ENCODE results near the gene HOXD10.
A peak's percentile ranks its signal among the peaks of the same experiment; 100 is the strongest.

HOXD10 gene

GRCh38 chr2:176114930-176115625, 1.5 kb upstream of the HOXD10 start:
- no peak for TF ChIP-seq POLR2A (IDR thresholded peaks at IDR 0.05; ENCODE audit: extremely low read depth, insufficient read length)
- TF ChIP-seq MYC (IDR thresholded peaks at IDR 0.05; ENCODE audit: low read depth, low read length), result no peak
- no peak for TF ChIP-seq MAX (IDR thresholded peaks at IDR 0.05; ENCODE audit: low read depth, low read length)
- TF ChIP-seq CTCF (IDR thresholded peaks at IDR 0.05; ENCODE audit: low read depth, low read length), result no peak
- no peak overlapping the region for H3K4me3 ChIP-seq (ENCODE audit: low read depth, low read length)
- DNase-seq (ENCODE audit: low read depth), result peak; percentile 86

GRCh38 chr2:176117162-176117822, 714 bp downstream of the HOXD10 start:
- no peak for DNase-seq (ENCODE audit: low read depth)
- H3K4me3 ChIP-seq (ENCODE audit: low read depth, low read length), result no peak overlapping the region
- TF ChIP-seq MAX (IDR thresholded peaks at IDR 0.05; ENCODE audit: low read depth, low read length) (no peak), POLR2A (IDR thresholded peaks at IDR 0.05; ENCODE audit: extremely low read depth, insufficient read length) (no peak), CTCF (IDR thresholded peaks at IDR 0.05; ENCODE audit: low read depth, low read length) (no peak), MYC (IDR thresholded peaks at IDR 0.05; ENCODE audit: low read depth, low read length) (no peak)

- TF ChIP-seq POLR2A (IDR thresholded peaks at IDR 0.05; ENCODE audit: extremely low read depth, insufficient read length), result no peak
- no peak for TF ChIP-seq CTCF (IDR thresholded peaks at IDR 0.05; ENCODE audit: low read depth, low read length)
- TF ChIP-seq MAX (IDR thresholded peaks at IDR 0.05; ENCODE audit: low read depth, low read length), result no peak
- TF ChIP-seq MYC (IDR thresholded peaks at IDR 0.05; ENCODE audit: low read depth, low read length), result no peak
- no peak for DNase-seq (ENCODE audit: low read depth)
- H3K4me3 ChIP-seq (ENCODE audit: low read depth, low read length), result no peak overlapping the region
Observed at GRCh38 chr2:176117823-176118371, 1.3 kb downstream of the HOXD10 start.

GRCh38 chr2:176118601-176119339, 2.2 kb downstream of the HOXD10 start:
- no peak for TF ChIP-seq POLR2A (IDR thresholded peaks at IDR 0.05; ENCODE audit: extremely low read depth, insufficient read length)
- peak; percentile 90 for TF ChIP-seq CTCF (IDR thresholded peaks at IDR 0.05; ENCODE audit: low read depth, low read length)
- TF ChIP-seq MYC (IDR thresholded peaks at IDR 0.05; ENCODE audit: low read depth, low read length), result no peak
- TF ChIP-seq MAX (IDR thresholded peaks at IDR 0.05; ENCODE audit: low read depth, low read length), result no peak
- no peak overlapping the region for H3K4me3 ChIP-seq (ENCODE audit: low read depth, low read length)
- peak; percentile 80 for DNase-seq (ENCODE audit: low read depth)

- H3K4me3 ChIP-seq (ENCODE audit: low read depth, low read length), result no peak overlapping the region
- no peak for DNase-seq (ENCODE audit: low read depth)
- no peak for TF ChIP-seq CTCF (IDR thresholded peaks at IDR 0.05; ENCODE audit: low read depth, low read length)
- TF ChIP-seq POLR2A (IDR thresholded peaks at IDR 0.05; ENCODE audit: extremely low read depth, insufficient read length), result no peak
- no peak for TF ChIP-seq MYC (IDR thresholded peaks at IDR 0.05; ENCODE audit: low read depth, low read length)
- TF ChIP-seq MAX (IDR thresholded peaks at IDR 0.05; ENCODE audit: low read depth, low read length), result no peak
Observed at GRCh38 chr2:176120364-176121189, 4.0 kb downstream of the HOXD10 start.

All from NB4 (cell line).